ENCODE data around the gene LGALS9.
"Not testable (repeated sequence)": the region's sequence is repeated elsewhere in the genome, so short reads cannot be mapped to it uniquely, and the experiment has no call there.

Gene LGALS9

DNA sequence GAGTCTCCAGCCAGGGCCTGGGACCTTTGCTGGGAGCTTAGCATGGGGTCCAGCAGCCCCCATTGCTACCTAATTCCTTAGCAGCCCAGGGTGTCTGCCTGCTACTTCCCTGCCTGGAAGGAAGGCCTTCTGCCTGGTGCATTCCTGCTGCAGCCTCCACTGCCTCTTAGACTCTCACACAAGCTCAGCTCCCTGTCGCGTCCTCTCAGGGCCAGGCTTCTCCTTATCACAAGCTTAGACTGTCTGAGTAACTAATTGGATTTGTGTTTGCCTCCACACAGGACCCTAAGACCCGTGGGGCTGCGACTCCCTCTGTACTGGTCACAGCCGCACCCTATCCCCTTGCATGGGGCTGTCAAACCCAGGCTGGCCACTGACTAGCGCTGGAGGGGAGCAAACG is 6.8 kb downstream of the LGALS9 start:
- not testable (repeated sequence) for DNase-seq (ENCODE audit: low spot score in 2 of 2); H3K4me1 ChIP-seq; H3K4me3 ChIP-seq; H3K27me3 ChIP-seq (ENCODE audit: low read depth); H3K36me3 ChIP-seq (replicated peaks); H3K9me3 ChIP-seq
- in situ Hi-C loops (cut with MboI; ENCODE audit: low sequenced_read_pairs): loop anchor here (10.0 kb wide), 2 partner anchors 63 to 107 kb away; no protein-coding TSS in a partner anchor

DNA sequence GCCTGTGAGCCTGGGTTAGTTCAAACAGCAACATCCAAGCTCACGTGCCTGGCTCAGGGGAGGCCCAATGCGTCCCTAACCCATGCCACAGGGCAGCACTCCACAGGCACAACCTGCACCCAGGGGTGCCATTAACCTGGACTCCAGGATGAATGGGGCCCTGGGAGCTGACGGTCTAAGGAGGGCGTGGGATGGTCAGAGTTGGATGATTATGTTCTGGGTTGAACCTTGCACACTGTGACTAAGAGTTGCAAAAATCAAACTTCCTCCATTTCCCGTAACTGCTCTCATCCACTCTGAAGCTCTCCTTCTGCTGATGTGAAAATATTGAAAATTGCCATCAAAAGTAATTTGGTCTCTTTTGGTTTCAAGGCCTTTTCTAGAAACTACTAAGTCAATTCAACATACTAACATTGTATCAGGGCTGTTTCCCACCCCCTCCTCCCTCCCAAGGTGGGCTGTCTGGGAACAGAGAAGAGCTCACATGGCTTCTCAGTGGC is 7.5 kb downstream of the LGALS9 start:
- not testable (repeated sequence) for H3K9me3 ChIP-seq; H3K36me3 ChIP-seq (replicated peaks); H3K4me1 ChIP-seq; DNase-seq (ENCODE audit: low spot score in 2 of 2); H3K4me3 ChIP-seq; H3K27me3 ChIP-seq (ENCODE audit: low read depth)
- in situ Hi-C loops (cut with MboI; ENCODE audit: low sequenced_read_pairs): loop anchor here (10.0 kb wide), 2 partner anchors 64 to 106 kb away; no protein-coding TSS in a partner anchor

DNA sequence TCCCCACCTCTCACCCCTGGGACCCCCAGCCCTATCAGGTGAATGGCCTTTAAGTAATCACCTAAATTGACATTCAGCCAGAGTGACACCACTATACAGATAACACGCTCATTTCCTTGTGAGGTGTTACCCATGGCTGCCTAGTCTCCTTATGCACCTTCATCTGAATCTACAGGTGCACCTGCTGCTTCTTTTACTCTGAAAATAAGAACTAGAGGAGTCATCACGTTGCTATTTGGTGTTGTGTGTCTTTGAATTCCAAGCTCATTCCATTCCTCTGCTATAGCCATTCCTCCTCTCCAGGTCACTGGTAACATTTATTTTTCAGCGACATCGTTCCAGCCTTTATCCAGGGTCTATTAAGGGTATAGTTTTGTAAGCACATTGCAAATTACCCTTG is 9.8 kb downstream of the LGALS9 start:
- Histone ChIP-seq H3K27me3 (ENCODE audit: low read depth) (no peaks in the 10 kb centered on the region), H3K36me3 (replicated peaks) (no peaks in the 10 kb centered on the region), H3K4me1 (no peaks in the 10 kb centered on the region), H3K9me3 (no peaks in the 10 kb centered on the region), H3K4me3 (no peak overlapping the region)
- in situ Hi-C loops (cut with MboI; ENCODE audit: low sequenced_read_pairs): loop anchor here (10.0 kb wide), 1 partner anchor 406 kb away; no protein-coding TSS in a partner anchor
- DNase-seq (ENCODE audit: low spot score in 2 of 2): no peak

DNA sequence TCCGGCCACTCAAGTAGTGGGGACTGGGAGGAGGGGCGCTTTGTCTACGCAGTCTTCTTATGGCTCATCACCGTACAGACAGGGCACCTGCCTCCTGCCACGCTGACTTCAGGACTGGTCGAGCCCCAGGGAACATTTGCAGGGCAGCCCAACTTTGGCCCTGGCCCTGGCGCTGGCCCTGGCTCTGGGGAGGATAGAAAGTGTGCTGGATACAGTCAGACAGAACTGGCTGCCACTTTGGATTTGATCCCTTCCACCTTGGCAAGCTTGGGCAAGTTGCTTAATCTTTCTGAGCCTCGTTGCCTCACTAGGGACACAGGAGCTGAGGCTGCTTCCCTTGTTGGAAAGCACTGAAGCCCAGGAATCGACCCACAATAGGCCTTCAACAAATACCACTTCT is 13.6 kb downstream of the LGALS9 start:
- no peaks in the 10 kb centered on the region for H3K4me1 ChIP-seq
- no peak for DNase-seq (ENCODE audit: low spot score in 2 of 2)

DNA sequence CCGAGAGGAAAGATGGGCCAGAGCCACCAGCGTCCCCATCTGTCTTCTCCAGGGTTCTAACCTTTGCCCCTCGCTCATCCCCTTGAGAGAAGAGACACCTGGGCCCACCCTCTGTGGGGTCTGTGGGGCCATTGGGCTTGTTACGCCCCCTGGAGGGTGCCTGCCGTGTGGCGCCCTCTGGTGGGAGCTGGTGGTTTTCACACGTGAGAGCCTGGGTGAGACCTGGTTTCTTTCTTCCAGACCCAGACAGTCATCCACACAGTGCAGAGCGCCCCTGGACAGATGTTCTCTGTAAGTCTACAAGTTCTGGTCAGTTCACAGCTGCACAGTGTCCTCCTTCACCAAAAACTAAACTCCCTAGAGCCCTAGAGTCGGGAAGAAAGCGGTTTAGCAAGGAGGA is 14.6 kb downstream of the LGALS9 start:
- in situ Hi-C loops (cut with MboI; ENCODE audit: low sequenced_read_pairs): loop anchor here (10.0 kb wide), 1 partner anchor 411 kb away; no protein-coding TSS in a partner anchor
- not testable (repeated sequence) for H3K36me3 ChIP-seq (replicated peaks); H3K4me3 ChIP-seq; H3K27me3 ChIP-seq (ENCODE audit: low read depth); H3K9me3 ChIP-seq; DNase-seq (ENCODE audit: low spot score in 2 of 2); H3K4me1 ChIP-seq

More for the DNA sequence above, 13.6 kb downstream of the LGALS9 start:
- H3K4me3 ChIP-seq: no peak overlapping the region
- no peaks in the 10 kb centered on the region for H3K27me3 ChIP-seq (ENCODE audit: low read depth)
- no peaks in the 10 kb centered on the region for H3K9me3 ChIP-seq
- in situ Hi-C loops (cut with MboI; ENCODE audit: low sequenced_read_pairs): loop anchor here (10.0 kb wide), 1 partner anchor 410 kb away; no protein-coding TSS in a partner anchor
- no peaks in the 10 kb centered on the region for H3K36me3 ChIP-seq (replicated peaks)

DNA sequence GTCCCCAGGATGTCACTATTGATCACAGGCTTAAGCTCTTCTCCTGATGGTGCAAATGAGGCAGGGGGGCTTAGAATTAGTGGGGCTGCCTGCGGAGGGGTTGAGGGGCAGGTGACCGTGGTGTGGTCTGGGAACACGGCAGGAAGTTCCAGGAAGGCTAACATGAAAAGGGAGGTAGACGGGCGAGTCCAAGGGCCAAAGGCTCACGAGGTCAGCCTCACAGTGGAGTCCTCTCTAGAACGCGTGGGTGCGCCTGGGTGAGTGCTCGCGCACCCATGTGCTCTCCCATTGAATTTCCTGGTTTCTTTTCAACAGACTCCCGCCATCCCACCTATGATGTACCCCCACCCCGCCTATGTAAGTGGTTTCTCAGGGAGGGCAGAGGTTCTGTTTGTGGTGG is 15.2 kb downstream of the LGALS9 start:
- Histone ChIP-seq H3K4me3 (no peak overlapping the region), H3K27me3 (ENCODE audit: low read depth) (no peaks in the 10 kb centered on the region), H3K9me3 (no peaks in the 10 kb centered on the region), H3K4me1 (no peaks in the 10 kb centered on the region), H3K36me3 (replicated peaks) (no peaks in the 10 kb centered on the region)
- DNase-seq (ENCODE audit: low spot score in 2 of 2): no peak
- in situ Hi-C loops (cut with MboI; ENCODE audit: low sequenced_read_pairs): loop anchor here (10.0 kb wide), 1 partner anchor 411 kb away; no protein-coding TSS in a partner anchor

DNA sequence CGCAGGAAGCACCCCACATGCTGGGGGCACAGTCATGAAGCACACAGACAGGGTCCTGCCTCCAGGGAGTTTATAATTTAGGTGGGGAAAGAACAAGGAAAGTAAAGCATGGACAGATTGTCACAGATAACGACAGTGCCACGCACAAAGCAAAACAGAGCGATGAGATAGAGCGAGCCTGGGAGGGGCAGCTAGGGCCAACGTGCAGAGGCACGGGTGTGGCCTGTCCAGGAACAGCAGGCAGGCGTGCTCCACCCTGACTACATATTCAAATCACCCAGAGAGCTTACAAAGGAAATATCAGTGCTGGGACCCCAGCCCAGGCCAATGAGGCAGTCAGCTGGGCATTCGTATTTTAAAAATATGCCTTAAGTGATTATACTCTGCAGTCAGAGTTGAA is 16.8 kb downstream of the LGALS9 start:
- H3K4me1 ChIP-seq: no peaks in the 10 kb centered on the region

DNA sequence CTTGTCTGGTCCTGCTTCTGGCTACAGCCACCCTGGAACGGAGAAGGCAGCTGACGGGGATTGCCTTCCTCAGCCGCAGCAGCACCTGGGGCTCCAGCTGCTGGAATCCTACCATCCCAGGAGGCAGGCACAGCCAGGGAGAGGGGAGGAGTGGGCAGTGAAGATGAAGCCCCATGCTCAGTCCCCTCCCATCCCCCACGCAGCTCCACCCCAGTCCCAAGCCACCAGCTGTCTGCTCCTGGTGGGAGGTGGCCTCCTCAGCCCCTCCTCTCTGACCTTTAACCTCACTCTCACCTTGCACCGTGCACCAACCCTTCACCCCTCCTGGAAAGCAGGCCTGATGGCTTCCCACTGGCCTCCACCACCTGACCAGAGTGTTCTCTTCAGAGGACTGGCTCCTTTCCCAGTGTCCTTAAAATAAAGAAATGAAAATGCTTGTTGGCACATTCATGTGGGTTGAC is 18.2 kb downstream of the LGALS9 start:
- DNase-seq (ENCODE audit: low spot score in 2 of 2); H3K9me3 ChIP-seq; H3K27me3 ChIP-seq (ENCODE audit: low read depth); H3K4me1 ChIP-seq; H3K36me3 ChIP-seq (replicated peaks); H3K4me3 ChIP-seq: not testable (repeated sequence)
- in situ Hi-C loops (cut with MboI; ENCODE audit: low sequenced_read_pairs): loop anchor here (10.0 kb wide), 1 partner anchor 414 kb away; no protein-coding TSS in a partner anchor

More for the DNA sequence above, 16.8 kb downstream of the LGALS9 start:
- in situ Hi-C loops (cut with MboI; ENCODE audit: low sequenced_read_pairs): loop anchor here (10.0 kb wide), 1 partner anchor 413 kb away; no protein-coding TSS in a partner anchor
- no peaks in the 10 kb centered on the region for H3K27me3 ChIP-seq (ENCODE audit: low read depth)
- no peak overlapping the region for H3K4me3 ChIP-seq
- H3K9me3 ChIP-seq: no peaks in the 10 kb centered on the region
- DNase-seq (ENCODE audit: low spot score in 2 of 2): no peak
- no peaks in the 10 kb centered on the region for H3K36me3 ChIP-seq (replicated peaks)

DNA sequence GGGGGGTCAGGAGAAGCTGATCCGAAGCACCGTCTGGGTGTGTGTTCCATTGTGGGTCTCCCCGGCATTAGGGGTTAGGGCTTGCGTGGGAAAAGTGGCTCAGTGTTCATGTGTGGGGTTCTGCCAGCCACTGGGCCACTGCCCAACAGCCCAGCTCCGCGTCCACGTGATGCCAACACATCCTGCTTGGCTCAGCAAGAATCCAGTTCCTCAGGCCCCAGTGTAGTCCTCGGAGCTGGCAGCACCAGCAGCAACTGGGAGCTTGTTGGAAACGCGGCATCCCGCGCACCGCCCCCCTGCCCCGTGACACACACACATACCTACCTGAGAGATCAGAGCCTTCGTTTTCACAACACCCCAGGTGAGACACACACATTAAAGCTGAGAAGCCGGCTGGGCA is 18.9 kb downstream of the LGALS9 start:
- Histone ChIP-seq H3K4me3 (no peak overlapping the region), H3K27me3 (ENCODE audit: low read depth) (no peaks in the 10 kb centered on the region), H3K36me3 (replicated peaks) (no peaks in the 10 kb centered on the region), H3K9me3 (no peaks in the 10 kb centered on the region), H3K4me1 (no peaks in the 10 kb centered on the region)
- no peak for DNase-seq (ENCODE audit: low spot score in 2 of 2)
- in situ Hi-C loops (cut with MboI; ENCODE audit: low sequenced_read_pairs): loop anchor here (10.0 kb wide), 1 partner anchor 415 kb away; no protein-coding TSS in a partner anchor

DNA sequence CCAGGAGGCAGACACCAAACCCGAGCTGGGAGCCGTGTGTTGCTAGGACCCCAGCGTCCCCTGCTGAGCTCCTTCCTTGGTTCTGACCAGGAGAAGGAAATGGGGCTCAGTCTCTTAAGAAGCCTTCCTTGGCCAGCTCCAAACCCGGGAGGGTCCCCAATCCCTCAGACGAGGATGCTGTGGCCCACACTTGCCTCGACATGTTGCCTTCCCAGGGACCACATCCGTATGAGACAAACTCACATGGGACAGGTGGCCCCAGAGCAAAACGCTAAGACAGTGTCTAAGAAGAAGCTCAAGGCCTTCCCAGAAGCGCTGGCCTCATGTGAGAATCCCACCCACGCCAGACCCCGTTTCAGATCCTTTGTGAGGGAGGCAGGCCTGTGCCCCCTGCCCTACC is 19.8 kb downstream of the LGALS9 start:
- Histone ChIP-seq H3K9me3 (no peaks in the 10 kb centered on the region), H3K4me3 (no peak overlapping the region), H3K36me3 (replicated peaks) (no peaks in the 10 kb centered on the region), H3K27me3 (ENCODE audit: low read depth) (no peaks in the 10 kb centered on the region), H3K4me1 (no peaks in the 10 kb centered on the region)
- in situ Hi-C loops (cut with MboI; ENCODE audit: low sequenced_read_pairs): no loop called here
- DNase-seq (ENCODE audit: low spot score in 2 of 2): no peak

DNA sequence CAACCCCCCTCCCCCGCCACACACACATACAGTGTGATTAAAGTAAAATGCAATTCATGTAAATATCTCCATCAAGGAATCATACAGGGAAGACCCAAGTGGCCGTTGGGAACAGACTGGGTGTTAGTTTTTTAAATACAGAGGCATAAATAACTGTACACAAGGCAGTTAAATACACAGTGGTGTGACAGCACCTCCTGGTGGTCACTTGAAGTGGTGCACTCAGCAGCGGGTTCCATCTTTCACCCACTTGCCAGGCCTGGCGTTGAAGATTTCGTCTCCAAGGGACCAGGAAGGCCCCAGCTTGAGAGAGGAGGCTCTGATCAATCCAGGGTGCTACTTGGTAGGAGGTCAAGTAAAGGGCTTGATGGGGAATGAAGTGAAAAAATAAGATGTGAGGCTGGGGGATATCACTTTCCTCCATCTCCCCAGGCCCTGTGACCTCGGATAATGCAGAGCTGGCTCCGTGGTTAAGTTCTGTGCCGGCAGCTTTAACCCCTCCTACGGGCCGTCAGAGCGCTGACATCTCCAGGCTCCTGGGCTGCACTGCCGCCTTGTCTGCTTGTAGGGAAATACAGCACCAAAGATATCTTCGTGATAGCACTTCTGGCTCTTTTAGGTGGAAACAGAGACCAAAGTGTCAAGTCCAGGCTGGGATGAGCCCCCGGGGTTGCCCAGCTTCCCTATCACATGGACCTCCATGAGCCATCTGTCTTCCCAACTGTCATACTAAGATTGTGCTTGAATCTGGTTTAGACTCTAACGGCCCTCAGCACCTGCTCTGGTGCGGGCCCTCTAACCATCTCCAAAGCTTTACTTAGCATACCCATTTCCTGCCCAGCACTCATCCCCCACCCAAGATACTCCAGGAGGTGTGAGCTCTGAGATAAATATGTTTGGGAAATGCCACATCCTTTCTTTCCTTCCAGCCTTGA is 20.7 kb downstream of the LGALS9 start:
- in situ Hi-C loops (cut with MboI; ENCODE audit: low sequenced_read_pairs): no loop called here
- H3K27me3 ChIP-seq (ENCODE audit: low read depth): no peaks in the 10 kb centered on the region
- peak; percentile 3 to 75 for DNase-seq (ENCODE audit: low spot score in 2 of 2)
- no peaks in the 10 kb centered on the region for H3K9me3 ChIP-seq
- H3K4me3 ChIP-seq: no peak overlapping the region
- H3K4me1 ChIP-seq: no peaks in the 10 kb centered on the region
- no peaks in the 10 kb centered on the region for H3K36me3 ChIP-seq (replicated peaks)

DNA sequence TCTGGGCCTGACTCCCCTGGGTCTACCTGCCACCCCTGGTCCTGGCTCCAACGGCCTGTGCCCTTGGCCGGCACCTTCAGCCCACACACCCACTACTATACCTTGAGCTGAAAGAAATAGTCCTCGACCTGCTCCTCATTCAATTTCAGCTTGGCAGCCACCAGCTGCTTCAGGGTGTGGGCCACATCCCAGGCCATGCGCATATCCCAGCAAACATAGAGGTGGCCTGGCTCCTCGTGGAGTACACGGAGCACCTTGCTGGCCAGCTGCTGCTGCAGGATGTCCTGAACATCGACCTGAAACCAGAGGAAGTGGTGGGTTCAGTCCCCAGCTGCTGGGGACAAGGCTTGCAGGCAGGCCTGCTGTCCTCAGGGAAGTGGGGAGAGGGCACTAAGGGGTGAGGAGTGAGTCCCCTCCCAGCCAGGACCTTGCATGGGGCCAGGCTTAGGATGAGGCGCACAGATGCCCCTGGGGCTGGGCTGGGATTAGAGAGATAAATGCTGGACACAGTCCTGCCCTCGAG is 22.5 kb downstream of the LGALS9 start:
- H3K4me1 ChIP-seq; DNase-seq (ENCODE audit: low spot score in 2 of 2); H3K36me3 ChIP-seq (replicated peaks); H3K9me3 ChIP-seq; in situ Hi-C loops (cut with MboI; ENCODE audit: low sequenced_read_pairs); H3K4me3 ChIP-seq; H3K27me3 ChIP-seq (ENCODE audit: low read depth): not testable (repeated sequence)

DNA sequence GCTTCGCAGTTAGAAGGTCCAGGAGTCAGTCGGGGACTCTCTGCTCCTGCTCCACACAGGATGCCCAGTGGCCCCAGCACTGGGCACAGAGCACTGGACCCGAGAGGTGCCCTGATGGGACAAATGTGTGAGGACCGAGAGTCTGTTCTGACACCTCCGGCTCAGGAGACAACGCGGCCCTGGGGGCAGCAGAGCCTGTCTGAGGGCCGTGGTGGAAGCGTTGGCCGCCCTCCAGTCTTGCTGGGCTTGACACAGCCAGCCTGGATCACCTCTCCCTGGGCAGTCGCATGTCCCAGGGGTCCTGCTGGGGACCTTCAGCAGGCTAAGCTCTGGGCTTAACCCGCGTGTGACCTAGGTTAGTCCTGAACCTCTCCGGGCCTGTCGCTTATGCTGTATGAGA is 23.1 kb downstream of the LGALS9 start:
- Histone ChIP-seq H3K4me1 (no peaks in the 10 kb centered on the region), H3K27me3 (ENCODE audit: low read depth) (no peaks in the 10 kb centered on the region), H3K9me3 (no peaks in the 10 kb centered on the region), H3K36me3 (replicated peaks) (no peaks in the 10 kb centered on the region), H3K4me3 (no peak overlapping the region)
- no peak for DNase-seq (ENCODE audit: low spot score in 2 of 2)
- in situ Hi-C loops (cut with MboI; ENCODE audit: low sequenced_read_pairs): no loop called here
